SW 1271 (cell line): ENCODE measurements around the gene SPANXN3.
"Not testable (repeated sequence)": the region's sequence is repeated elsewhere in the genome, so short reads cannot be mapped to it uniquely, and the experiment has no call there.

Experiments
- DNase-seq, 2 experiments: peaks; one replicate each; lab custom pipeline; 2025; lab: John Stamatoyannopoulos, UW

Gene SPANXN3, protein sequence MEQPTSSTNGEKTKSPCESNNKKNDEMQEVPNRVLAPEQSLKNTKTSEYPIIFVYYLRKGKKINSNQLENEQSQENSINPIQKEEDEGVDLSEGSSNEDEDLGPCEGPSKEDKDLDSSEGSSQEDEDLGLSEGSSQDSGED

DNA sequence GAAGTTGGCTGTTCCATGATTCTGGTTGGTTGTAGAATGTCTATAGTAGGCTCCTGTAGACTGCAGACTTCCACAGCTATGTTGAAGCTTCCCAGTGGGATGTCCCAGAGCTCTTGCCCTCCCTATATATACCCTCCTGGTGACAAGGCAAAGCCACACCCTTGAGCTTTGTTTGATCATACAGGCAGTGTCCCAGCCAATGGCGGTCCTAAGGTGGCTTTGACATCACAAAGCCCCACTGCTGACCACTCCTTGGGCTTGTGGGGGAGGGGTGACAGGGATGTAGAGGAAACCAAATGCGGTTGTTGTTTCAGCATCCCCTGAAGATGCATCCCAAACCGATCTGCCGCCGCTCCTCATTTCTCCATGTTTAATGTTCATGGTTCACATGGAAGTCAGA, at the start of gene SPANXN3:
Gene SPANXN3 (minus strand): TSS at position 101 of the 400 bp plus-strand sequence. CDS start 84 bp downstream, at position 17.
- DNase-seq = not testable (repeated sequence)

DNA sequence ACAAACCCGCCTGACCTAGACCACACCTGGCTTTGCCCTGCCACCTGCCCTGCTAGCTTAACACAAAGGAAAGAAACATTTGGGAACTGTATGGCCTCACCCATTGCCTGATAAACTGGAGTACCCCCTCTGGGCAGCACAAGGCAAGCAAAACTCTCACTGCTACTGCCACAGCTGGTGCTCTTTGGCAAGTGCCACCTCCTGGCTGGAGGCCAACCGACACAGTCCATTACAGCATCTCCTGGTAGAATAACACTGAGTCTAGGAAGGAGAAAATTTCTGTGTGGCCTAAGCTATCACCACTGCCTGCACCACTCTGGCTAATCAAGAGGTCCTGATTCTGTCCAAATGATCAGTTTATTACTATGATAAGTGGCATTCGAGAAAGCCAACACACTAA, 18.9 kb upstream of the SPANXN3 start:
- no peak for DNase-seq

DNA sequence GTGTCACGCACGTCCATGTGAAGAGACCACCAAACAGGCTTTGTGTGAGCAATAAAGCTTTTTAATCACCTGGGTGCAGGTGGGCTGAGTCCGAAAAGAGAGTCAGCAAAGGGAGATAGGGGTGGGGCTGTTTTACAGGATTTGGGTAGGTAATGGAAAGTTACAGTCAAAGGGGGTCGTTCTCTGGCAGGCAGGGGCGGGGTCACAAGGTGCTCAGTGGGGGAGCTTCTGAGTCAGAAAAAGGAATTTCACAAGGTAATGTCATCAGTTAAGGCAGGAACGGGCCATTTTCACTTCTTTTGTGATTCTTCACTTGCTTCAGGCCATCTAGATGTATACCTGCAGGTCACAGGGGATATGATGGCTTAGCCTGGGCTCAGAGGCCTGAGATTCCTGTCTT, 15.1 kb downstream of the SPANXN3 start:
- not testable (repeated sequence) for DNase-seq

DNA sequence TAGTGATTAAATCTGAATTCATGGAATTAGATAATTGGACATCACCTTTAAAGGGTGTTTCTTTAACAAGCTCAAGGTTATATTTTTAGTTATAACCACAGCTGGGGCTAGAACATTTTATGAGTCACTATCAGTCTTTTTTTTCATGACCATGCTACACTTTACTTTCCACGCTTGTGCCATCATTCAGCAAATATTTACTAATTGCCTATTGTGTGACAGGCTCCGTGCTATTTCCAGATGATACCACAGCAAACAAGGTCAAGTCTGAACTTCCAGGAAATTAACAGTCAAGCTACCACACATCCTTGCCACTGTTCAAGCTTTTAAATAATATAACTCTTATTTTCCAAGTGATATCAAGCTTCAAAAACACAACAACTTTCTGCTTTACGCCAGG, 16.5 kb downstream of the SPANXN3 start:
- no peak for DNase-seq

DNA sequence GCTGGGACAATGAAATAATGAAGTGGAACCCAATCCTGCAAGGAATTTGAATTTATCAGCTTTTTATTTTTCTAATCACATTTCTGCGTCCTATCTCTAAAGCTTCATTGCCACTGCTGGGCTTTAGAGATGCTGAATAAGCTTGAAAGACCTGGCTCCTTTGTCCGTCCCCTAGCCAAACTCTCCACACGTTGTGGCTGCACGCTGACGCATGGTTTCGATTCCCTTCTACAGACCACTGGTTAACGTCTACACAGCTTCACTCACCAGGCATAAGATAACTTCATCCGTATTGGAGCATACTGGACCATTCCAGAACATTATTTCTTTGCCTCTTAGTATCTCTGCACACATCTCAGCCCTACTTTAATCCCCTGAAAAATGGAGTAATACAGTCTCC, 31.2 kb downstream of the SPANXN3 start:
- no peak for DNase-seq

DNA sequence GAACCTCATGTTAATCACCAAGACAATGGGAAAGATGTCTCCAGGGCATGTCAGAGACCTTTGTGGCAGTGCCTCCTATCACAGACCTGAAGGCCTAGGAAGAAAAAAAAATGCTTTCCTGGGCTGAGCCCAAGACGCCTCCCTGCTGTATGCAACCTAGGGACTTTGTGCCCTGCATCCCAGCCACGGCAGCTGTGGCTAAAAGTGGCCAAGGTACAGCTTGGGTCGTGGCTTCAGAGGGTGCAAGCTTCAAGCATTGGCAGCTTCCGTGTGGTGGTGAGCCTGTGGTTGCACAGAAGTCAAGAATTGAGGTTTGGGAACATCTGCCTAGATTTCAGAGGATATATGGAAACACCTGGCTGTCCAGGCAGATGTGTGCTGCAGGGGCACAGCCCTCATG, 40.5 kb downstream of the SPANXN3 start:
- DNase-seq = no peak

DNA sequence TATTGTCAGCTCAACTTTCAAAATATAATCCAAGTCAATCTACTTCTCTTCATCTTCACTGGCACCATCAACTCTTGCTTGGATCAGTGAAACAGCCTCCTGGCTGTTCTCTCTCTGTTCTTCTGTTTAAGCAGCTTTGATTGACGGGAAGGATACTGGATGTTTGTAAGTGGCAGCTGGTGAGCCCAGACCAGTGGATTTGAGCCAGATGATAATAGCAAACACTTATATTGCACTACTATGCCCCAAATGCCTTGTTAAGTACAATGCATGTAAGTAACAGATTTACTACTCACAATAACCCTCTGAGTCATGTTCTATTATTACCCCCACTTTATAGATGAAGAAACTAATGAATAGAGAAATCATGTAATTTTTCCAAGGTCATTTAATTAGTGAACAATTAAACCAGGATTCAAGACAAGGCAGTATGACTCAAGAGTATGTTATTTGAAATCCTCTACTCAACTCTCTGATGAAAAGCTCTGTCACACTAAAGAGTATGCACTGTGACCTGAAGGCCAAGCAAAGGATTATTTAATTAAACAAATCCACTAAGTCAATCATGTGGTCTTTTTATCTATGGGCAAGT, 44.8 kb downstream of the SPANXN3 start:
- DNase-seq = no peak

DNA sequence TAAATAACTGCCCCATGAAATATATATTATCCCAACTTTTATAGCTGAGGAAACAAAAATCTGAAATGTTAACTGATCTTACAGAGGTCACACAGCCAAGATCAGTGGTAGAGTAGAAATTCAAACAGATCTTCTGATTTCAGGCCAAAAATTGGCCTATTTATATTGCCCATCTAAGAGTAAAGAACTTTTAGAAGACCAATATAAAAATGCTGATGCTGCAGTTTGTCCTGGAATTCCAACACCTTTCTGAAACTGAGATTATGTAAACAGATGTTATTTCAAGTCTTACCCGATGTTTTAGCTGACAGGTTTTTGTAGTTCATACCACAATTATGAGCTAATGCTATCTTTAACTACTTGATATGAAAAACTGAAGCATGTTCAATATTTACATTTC, 51.1 kb downstream of the SPANXN3 start:
- DNase-seq = no peak

DNA sequence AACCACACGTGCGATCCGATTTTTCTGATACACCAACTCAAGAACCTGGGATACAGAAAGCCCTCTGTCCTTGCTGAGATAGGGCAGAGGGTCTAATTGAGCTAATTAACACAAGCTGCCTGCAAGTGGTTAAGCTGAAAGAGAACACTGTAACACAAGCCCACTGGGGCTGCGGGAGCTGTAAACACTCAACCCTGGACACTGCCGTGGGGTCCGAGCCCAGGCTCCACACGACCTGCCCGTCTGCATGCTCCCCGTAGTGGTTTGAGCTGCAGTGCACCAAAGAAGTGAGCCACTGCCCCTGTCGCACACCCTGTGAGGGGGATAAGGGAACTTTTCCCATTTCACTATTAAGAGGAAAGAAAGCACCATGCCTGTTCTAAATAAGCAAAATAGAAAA, 54.6 kb downstream of the SPANXN3 start:
- DNase-seq = no peak

DNA sequence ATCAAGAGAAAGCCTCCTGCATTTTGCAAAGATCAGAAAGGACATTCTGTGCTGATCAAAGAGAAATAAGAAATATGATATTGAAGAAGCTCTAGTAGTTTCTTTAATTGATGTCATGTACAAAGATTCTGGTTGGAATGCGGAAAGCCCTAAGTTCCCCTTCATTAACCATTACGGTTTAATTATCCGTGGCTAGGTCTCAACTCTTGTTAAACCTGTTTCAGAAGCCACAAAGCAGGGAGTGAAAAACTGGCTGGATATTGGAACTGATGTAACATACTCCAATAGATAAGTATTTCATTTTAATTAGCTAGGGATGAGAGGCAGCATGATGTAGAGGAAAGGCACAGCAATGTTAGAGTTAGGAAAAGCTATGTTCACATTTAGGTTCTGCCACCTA, 55.7 kb downstream of the SPANXN3 start:
- DNase-seq = no peak
